Mammary microvascular endothelial cell (primary cell): ENCODE results near the gene EIF4EBP2. TPM values are rescaled to one million over a fixed set of nuclear protein-coding genes. Genes with fewer than 3 reads are reported as not detected.

Experiments used
- total RNA-seq: library from RNA; depleted of rRNA; stranded (reverse); fragments of >200 nt; gene quantifications from 2 replicates; pipeline ENCODE4 v1.2.3, GENCODE V29; 2015

EIF4EBP2 gene, protein sequence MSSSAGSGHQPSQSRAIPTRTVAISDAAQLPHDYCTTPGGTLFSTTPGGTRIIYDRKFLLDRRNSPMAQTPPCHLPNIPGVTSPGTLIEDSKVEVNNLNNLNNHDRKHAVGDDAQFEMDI
- 20.7 and 21.8 TPM in 2 replicates for total RNA-seq

DNA sequence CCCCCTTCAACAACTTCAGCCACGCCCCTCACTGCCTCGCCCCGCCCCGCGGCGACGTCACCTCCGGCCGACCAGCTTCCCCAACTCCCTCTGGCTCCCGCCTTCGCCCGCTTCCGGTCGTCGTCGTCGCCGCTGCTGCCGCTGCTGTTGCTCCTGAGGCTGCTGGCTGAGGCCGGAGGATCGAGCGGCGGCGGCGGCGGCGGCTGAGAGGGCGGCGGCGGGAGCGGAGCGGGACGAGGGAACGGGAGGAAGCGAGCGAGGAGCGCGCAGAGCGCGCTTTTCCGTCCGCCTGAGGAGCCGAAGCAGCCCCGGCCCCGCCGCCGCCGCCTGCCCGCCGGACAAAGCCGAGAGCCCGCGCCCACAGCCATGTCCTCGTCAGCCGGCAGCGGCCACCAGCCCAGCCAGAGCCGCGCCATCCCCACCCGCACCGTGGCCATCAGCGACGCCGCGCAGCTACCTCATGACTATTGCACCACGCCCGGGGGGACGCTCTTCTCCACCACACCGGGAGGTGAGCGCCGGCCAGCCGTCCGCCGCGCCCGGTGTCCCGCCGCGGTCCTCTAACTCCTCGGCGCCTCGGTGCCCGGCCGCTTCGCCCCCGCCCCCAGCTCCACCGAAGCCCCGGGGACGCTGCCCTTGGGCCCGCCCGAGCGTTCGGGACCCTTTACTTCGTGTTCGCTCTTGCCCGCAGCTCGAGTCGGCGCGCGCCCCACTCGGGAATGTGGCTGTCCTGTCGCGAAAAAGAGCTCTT is at the start of gene EIF4EBP2:
Gene EIF4EBP2 (plus strand): TSS at position 110 of the 751 bp plus-strand sequence. CDS start 257 bp downstream, at position 367.

DNA sequence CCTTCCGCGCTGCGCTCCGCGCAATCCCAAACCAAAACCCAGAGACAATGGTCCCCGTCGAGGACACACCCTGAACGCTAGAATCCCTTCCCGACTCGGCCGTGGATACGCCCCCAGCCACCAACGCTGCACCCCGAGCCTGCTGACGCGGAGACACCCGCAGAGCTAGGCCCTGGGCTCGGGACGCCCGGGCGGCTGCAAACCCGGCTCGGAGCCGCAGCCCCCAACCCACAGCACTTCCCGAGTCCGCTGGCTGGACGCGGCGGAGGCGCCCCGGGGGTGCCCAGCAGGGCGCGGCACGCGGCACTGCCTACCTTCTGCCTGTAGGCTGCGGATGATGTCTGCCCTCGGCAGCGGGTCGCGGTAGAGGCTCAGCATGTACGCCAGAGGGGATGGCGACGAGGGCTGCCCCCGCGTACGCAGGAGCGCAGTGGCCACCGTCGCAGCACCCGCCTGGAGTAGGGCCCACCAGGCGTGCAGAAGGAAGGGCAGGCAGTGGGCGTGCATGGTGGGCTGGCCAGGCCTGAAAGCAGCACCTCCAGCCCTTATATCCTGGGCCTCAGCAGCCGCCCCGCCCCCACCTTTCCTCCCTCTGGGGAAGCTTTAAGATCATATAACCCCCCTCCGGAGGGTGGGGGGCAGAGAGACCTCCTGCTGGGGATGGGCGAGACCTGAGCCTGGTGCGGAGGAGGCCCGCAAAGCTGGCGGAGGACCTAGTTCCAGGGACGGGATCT is 37.4 kb downstream of the EIF4EBP2 start, which contains the start of gene NODAL:
Gene NODAL (minus strand): TSS at position 521 of the 734 bp plus-strand sequence. CDS start 14 bp downstream, at position 507.

Other genes with a start within 250 kb of the EIF4EBP2 start
- 64.2 and 67.1 TPM in 2 replicates for gene SAR1A, start 233.6 kb upstream of the EIF4EBP2 start, total RNA-seq
- gene PPA1, start 170.7 kb upstream of the EIF4EBP2 start, total RNA-seq, result 195 and 198 TPM in 2 replicates
- not detected in 2 replicates for gene NPFFR1, start 120.1 kb upstream of the EIF4EBP2 start, total RNA-seq
- gene LRRC20, start 21.5 kb upstream of the EIF4EBP2 start, total RNA-seq, result 7.7 and 13.9 TPM in 2 replicates
- gene NODAL, start 37.5 kb downstream of the EIF4EBP2 start, total RNA-seq, result not detected in 2 replicates
- gene PALD1, start 74.6 kb downstream of the EIF4EBP2 start, total RNA-seq, result 31.8 and 32.5 TPM in 2 replicates
- not detected in 2 replicates for gene PRF1, start 198.6 kb downstream of the EIF4EBP2 start, total RNA-seq